ENCODE data around the gene AGAP5.

Gene AGAP5

DNA sequence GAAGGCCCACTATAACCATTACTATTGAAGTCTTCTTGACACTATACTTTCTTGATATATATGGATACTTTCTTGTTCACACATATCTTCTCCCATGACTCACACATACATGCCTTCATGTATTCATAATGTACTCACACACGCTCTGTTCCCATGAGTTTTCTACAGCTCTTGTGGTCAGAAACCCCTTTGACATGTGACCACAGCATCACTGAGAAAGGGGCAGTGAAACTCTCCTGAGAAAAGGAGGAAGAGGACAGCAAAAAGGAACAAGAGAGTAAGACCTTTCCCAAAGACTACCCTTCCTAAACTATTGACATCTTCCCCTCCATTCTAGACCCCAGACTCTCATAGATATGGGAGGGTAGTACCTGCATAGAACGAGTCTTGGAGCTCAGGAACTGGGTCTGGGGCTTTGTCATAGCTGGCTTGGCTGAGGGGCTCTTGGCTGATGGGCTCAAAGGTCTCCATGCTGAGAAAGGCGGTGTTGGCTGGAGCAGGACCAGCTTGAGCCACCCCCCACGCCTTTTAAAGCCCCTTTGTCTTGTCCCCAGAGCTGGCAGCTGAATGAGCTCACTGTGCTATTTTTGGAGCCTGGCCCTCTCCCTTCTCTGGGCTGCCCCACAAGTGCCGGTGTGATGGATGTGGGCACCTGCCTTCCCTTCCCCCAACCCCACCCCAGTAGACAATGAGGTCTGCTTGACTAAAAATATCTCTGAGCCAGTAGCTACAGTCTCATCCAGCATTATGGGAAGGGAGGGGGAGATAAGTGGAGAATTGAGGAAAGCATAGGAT lies 47.2 kb downstream of the AGAP5 start:
- TF ChIP-seq, protein P1, sequence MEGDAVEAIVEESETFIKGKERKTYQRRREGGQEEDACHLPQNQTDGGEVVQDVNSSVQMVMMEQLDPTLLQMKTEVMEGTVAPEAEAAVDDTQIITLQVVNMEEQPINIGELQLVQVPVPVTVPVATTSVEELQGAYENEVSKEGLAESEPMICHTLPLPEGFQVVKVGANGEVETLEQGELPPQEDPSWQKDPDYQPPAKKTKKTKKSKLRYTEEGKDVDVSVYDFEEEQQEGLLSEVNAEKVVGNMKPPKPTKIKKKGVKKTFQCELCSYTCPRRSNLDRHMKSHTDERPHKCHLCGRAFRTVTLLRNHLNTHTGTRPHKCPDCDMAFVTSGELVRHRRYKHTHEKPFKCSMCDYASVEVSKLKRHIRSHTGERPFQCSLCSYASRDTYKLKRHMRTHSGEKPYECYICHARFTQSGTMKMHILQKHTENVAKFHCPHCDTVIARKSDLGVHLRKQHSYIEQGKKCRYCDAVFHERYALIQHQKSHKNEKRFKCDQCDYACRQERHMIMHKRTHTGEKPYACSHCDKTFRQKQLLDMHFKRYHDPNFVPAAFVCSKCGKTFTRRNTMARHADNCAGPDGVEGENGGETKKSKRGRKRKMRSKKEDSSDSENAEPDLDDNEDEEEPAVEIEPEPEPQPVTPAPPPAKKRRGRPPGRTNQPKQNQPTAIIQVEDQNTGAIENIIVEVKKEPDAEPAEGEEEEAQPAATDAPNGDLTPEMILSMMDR (IDR thresholded peaks at IDR 0.05; ENCODE audit: borderline replicate concordance, insufficient read depth, low read depth, low read length): no peak
- no peak overlapping the region for H3K4me3 ChIP-seq (ENCODE audit: low read depth, low read length)

DNA sequence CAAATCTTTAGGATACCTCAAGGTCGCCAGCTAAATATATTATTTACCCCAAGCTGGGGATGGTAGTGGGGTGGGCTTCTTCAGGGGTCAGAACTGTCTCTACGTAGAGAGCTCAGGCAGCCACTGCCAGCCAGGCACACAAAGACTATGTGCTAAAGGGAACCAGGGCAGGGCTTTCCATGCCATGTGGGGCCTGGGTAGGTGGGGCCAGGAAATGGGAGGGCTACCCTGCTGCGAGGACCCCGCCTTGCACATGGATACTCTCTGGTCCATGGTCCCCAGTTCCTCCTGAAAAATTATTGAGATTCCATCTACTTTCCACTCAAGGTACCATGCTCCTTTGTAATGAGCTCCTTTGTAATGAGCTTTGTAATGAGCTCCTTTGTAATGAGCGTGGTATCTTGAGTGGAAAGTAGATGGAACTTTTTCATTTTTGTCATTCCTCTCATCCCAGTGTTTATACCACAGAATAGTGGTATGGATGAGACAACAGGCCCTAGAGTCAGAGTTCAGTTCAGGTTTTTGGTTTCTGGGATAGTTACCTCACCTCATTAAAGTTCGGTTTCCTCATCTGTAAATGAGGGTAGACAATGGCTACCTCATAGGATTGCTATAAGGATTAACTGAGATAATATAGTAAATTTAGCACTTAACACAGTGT lies 47.9 kb downstream of the AGAP5 start:
- TF ChIP-seq, protein P1 (IDR thresholded peaks at IDR 0.05; ENCODE audit: borderline replicate concordance, insufficient read depth, low read depth, low read length): no peak
- H3K4me3 ChIP-seq (ENCODE audit: low read depth, low read length): no peak overlapping the region

DNA sequence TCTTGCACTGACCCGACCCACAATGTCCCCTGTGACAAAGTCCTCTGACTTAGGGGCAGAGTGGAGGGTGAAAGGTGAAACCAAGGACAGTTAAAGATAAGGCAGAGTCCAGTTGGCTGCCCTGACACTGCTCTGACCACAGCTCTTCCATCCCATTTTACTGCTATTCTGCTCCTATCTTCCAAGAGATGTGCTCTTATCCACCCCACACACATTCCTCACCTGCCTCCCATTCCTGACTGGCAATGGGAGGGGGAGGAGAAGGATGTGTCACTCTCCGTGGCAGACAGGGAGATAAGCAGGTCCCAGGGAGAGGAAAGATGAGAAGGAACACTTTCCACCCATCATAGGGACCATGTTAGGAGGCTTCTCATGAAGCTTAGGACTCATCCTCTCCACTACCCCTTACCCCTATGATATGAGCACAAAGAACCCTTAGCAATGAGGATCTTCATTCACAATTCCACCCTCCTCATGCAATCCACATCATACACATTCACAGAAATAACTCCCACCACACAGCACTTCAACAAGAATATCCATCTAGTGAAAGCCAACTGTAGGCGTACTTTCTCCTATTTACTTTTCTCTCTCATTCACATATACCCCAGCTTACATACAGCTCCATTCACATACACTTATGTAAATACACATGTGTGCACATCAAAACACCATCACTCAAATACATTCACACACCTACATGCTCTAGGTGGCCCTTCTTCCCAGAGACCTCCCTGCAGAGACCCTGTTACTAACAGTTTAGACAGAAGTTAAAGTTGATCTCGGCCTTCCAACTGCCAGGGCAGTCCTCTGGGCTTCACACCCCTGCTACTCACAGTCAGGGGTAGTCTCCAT lies 48.7 kb downstream of the AGAP5 start:
- H3K4me3 ChIP-seq (ENCODE audit: low read depth, low read length): no peak overlapping the region
- TF ChIP-seq, protein P1 (IDR thresholded peaks at IDR 0.05; ENCODE audit: borderline replicate concordance, insufficient read depth, low read depth, low read length): no peak

DNA sequence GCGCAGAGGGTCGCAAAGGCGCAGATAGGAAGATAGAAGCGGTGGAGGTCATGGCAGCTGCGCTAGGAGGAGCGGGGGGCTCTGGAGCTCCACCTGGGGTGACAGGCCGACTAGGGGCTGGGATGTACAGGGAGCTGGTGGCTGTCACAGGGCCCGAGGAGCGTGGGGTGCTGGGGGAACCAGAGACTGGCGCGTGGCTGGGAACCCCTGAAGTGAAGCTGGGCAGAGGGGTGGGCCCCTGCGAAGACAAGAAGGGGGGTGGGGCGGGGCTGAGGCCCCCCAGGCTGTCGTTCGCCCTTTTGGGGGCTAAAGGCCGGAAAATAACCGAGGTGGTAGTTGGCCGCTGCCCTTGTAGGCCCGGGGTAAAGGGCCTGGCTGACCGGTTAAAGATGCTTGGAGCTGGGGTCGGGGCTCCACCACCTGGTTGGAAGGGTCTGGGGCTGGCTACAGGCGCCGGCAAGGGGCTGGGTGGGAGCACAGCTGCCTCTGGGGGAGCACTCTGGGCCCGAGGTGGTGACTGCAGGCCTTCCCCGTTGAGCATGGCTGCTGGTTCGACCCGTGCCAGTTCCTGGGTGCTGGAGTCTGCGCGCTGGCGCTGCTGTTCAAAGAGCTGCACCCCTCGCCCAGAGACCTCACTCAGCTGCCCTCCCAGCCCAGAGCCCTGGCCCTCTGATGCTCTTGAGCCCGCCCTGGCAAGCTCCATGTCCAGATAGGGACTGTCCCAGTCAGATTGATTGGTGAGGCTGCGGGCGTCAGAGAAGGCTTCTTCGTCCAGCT lies 49.8 kb downstream of the AGAP5 start:
- peak overlapping the region; percentile 81 for H3K4me3 ChIP-seq (ENCODE audit: low read depth, low read length)
- TF ChIP-seq, protein P1 (IDR thresholded peaks at IDR 0.05; ENCODE audit: borderline replicate concordance, insufficient read depth, low read depth, low read length): no peak

DNA sequence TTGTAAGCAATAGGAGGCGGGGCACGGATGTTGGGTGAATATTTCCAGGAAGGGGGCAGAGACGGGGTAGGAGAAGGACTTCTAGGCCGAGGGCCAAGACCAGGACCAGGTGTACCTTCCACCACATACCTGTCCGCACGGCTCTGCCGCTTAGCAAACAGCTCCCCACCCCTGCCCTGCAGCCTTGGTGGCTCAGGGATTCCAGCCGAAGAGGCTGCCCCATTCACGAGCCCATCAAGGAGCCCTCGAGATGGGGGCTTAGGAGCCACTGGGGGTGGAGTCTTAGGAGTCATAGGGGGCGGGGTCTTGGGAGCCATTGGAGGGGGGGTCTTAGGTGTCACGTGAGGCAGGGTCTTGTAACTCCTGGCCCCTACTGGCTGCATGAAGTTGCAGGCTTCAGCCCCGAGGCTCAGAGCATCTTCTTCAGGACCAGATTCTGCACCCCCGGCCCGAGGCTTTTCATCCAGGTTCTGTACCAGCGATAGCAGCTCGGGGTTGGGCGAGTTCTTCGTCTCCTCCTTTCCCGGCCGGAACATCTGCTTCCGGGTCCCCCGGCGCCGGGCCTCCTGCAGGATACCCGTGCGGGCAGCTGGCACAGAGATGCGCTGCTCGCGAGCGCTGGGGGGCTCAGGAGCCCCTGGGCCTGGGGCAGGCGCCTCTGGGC lies 50.6 kb downstream of the AGAP5 start:
- TF ChIP-seq, protein P1 (IDR thresholded peaks at IDR 0.05; ENCODE audit: borderline replicate concordance, insufficient read depth, low read depth, low read length): no peak
- peak overlapping the region; percentile 81 for H3K4me3 ChIP-seq (ENCODE audit: low read depth, low read length)

DNA sequence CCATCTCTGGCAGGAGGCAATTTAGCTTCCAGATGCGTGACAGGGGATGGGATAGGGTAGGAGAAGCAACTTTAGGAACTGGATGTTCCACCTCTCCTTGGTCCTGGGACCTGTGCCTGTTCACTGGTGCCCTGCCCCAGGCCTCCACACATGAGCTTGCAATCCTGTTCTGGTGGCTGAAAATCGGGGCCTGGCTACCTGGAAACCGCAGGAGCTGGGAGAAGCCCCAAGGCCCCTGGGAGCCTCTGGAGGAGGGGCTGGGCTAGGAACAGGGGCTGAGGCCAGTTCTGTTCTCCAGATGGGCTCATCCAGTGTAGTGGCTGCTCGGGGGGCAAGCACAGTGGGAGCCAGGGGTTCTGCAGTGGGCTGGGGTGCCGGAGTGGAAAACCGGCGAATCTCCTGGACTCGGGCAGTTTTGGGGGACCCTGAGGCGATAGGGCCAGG lies 51.3 kb downstream of the AGAP5 start:
- TF ChIP-seq, protein P1 (IDR thresholded peaks at IDR 0.05; ENCODE audit: borderline replicate concordance, insufficient read depth, low read depth, low read length): no peak
- H3K4me3 ChIP-seq (ENCODE audit: low read depth, low read length): no peak overlapping the region

Data from GM12875 (cell line).